ENCODE data around the gene ST7. TPM values are rescaled to one million over a fixed set of nuclear protein-coding genes. Genes with fewer than 3 reads are reported as not detected.
A peak's percentile ranks its signal among the peaks of the same experiment; 100 is the strongest.
"Not testable (repeated sequence)": the region's sequence is repeated elsewhere in the genome, so short reads cannot be mapped to it uniquely, and the experiment has no call there.

The ST7 gene
- polyA plus RNA-seq, 3 donors from 2014 or later, result 11.3 to 14.7 (median 14.2) TPM

DNA sequence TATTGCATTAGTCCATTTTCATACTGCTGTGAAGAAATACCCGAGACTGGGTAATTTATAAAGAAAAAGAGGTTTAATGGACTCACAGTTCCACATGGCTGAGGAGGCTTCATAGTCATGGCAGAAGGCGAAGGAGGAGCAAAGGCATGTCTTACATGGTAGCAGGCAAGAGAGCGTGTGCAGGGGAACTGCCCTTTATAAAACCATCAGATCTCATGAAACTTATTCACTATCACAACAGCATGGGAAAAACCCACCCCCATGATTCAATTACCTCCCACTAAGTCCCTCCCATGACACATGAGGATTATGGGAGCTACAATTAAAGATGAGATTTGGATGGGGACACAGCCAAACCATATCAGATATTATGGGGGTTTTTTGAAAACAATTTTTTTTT lies 21.7 kb downstream of the ST7 start:
- H3K4me1 Mint-ChIP-seq; DNase-seq; H3K9me3 Mint-ChIP-seq; H3K27ac Mint-ChIP-seq; H3K36me3 Mint-ChIP-seq; H3K4me3 Mint-ChIP-seq; H3K27me3 Mint-ChIP-seq (ENCODE audit: low read depth in 3 of 3): not testable (repeated sequence)

DNA sequence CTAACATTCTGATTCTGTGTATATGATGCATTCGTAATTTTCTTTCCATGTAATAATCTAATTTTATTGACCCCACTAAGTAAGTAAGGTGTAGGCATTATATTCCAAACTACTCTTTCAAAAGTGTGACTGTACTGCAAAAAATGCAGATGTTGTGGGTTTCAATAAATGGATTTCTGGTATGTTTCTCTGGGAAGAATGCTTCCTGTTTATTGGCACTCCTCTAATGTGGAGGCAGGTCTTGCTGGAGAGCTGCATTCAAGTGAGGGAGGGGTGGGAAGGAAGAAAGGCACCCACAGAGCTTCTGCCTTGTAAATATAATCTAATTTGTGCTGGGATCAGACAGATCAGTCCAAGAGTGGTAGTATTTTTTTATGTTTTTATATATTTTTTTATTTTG lies 23.9 kb downstream of the ST7 start:
- DNase-seq, result no peak
- no peak overlapping the region for H3K4me3 Mint-ChIP-seq
- H3K36me3 Mint-ChIP-seq, result no peaks in the 10 kb centered on the region
- H3K27ac Mint-ChIP-seq, result no peak overlapping the region
- no peaks in the 10 kb centered on the region for H3K4me1 Mint-ChIP-seq
- peaks cover 0 to 1% (median 0%) of the 10 kb centered on the region in 3 donors for H3K27me3 Mint-ChIP-seq (ENCODE audit: low read depth in 3 of 3)
- no peaks in the 10 kb centered on the region for H3K9me3 Mint-ChIP-seq

- peak overlapping the region in 1 of 6 donors; percentile 38 for H3K27ac Mint-ChIP-seq
- no peak for DNase-seq
- H3K4me3 Mint-ChIP-seq, result no peak overlapping the region
- peaks cover 0 to 1% (median 0%) of the 10 kb centered on the region in 3 donors for H3K27me3 Mint-ChIP-seq (ENCODE audit: low read depth in 3 of 3)
- no peaks in the 10 kb centered on the region for H3K36me3 Mint-ChIP-seq
- H3K4me1 Mint-ChIP-seq, result no peaks in the 10 kb centered on the region
- no peaks in the 10 kb centered on the region for H3K9me3 Mint-ChIP-seq
Observed at GRCh38 chr7:116978006-116978405, 24.7 kb downstream of the ST7 start.

DNA sequence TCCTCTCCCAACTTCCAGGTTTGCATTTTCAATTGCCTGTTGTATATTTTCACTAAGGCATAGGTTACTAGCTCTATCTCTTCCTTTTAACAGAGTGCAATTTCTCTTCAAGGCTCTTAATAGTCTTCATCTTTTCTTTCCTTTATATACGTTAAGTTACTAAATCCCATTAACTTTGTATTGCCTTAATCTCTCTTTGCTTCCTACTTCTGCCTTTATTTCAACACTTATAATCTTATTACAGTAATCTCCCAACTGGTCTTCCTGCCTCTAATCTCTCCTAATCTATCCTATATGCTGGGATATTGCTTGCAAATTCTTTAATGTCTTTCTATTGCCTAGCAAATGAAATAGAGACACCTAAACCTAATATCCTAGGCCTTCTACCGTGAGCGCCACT lies 26.1 kb downstream of the ST7 start:
- H3K36me3 Mint-ChIP-seq, result no peaks in the 10 kb centered on the region
- no peak for DNase-seq
- no peaks in the 10 kb centered on the region for H3K4me1 Mint-ChIP-seq
- no peaks in the 10 kb centered on the region for H3K9me3 Mint-ChIP-seq
- peaks cover 0 to 3% (median 0%) of the 10 kb centered on the region in 3 donors for H3K27me3 Mint-ChIP-seq (ENCODE audit: low read depth in 3 of 3)
- no peak overlapping the region for H3K4me3 Mint-ChIP-seq
- H3K27ac Mint-ChIP-seq, result no peak overlapping the region

- H3K27ac Mint-ChIP-seq, result peak overlapping the region in 1 of 6 donors; percentile 2
- no peaks in the 10 kb centered on the region for H3K9me3 Mint-ChIP-seq
- H3K4me3 Mint-ChIP-seq, result no peak overlapping the region
- no peaks in the 10 kb centered on the region for H3K36me3 Mint-ChIP-seq
- H3K27me3 Mint-ChIP-seq (ENCODE audit: low read depth in 3 of 3), result peaks cover 0 to 2% (median 0%) of the 10 kb centered on the region in 3 donors
- DNase-seq, result no peak
- no peaks in the 10 kb centered on the region for H3K4me1 Mint-ChIP-seq
Observed at GRCh38 chr7:116980354-116980753, 27.1 kb downstream of the ST7 start.

DNA sequence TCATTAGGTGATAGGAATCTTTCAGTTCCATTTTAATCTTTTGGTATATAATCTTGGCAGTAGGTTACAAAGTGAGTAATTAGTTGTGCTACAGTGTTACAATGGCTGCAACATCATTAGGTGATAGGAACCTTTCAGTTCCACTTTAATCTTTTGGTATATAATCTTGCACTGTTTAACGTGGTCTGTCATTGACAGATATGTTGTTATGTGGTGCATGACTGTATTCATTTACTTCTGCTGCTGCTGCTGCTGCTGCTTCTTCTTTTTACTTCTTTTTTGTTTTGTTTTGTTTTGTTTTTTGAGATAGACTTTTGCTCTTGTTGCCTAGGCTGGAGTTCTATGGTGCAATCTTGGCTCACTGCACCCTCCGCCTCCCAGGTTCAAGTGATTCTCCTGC lies 28.6 kb downstream of the ST7 start:
- Mint-ChIP-seq H3K9me3 (no peaks in the 10 kb centered on the region), H3K4me3 (no peak overlapping the region), H3K36me3 (no peaks in the 10 kb centered on the region), H3K27me3 (ENCODE audit: low read depth in 3 of 3) (peaks cover 0 to 2% (median 0%) of the 10 kb centered on the region in 3 donors), H3K4me1 (no peaks in the 10 kb centered on the region), H3K27ac (no peak overlapping the region)
- no peak for DNase-seq

DNA sequence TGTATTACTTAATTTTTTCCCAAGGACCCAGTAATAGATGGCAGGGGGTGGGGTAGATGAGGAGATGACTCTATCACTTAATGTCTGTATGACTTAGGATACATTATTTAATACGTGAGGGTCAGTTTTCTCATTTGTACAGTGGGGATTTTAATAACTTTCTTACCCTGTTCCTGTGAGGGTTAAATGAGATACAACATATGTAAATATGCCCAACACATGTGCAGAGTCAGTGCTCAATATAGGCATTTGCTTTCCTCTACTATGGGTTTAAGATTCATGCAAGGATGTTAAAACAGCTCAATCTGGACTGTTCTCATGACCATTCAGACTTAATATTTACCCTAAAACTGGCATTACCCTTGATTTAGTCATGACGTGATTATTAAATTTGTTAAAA lies 31.2 kb downstream of the ST7 start:
- no peak for DNase-seq
- no peak overlapping the region for H3K4me3 Mint-ChIP-seq
- no peak overlapping the region for H3K27ac Mint-ChIP-seq
- H3K9me3 Mint-ChIP-seq, result no peaks in the 10 kb centered on the region
- H3K4me1 Mint-ChIP-seq, result no peaks in the 10 kb centered on the region
- H3K27me3 Mint-ChIP-seq (ENCODE audit: low read depth in 3 of 3), result peaks cover 0 to 2% (median 0%) of the 10 kb centered on the region in 3 donors
- no peaks in the 10 kb centered on the region for H3K36me3 Mint-ChIP-seq

DNA sequence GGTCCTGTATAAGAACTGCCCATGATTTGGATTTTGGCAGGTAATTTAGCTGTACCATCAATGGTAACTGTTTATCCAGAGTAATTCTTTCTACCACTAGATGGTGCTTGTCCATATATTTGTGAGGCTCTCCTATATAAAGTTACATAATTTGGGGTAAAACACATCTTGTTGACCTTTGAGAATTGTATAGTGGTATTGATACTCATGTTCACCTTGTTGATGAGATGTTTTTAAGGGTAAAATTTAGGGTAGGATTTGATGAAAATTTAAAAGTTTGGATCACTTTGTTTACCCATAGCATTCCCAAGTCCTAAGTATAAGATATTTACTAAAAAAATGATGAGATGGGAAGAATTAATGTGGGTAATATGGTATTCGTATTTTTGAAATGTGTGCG lies 31.6 kb downstream of the ST7 start:
- no peak overlapping the region for H3K4me3 Mint-ChIP-seq
- H3K9me3 Mint-ChIP-seq, result no peaks in the 10 kb centered on the region
- H3K36me3 Mint-ChIP-seq, result no peaks in the 10 kb centered on the region
- peaks cover 0 to 2% (median 0%) of the 10 kb centered on the region in 3 donors for H3K27me3 Mint-ChIP-seq (ENCODE audit: low read depth in 3 of 3)
- H3K27ac Mint-ChIP-seq, result no peak overlapping the region
- DNase-seq, result peak; percentile 9 to 23 (median 9)
- H3K4me1 Mint-ChIP-seq, result no peaks in the 10 kb centered on the region

GRCh38 chr7:116985575-116985974 lies 32.3 kb downstream of the ST7 start:
- Mint-ChIP-seq H3K36me3 (no peaks in the 10 kb centered on the region), H3K9me3 (no peaks in the 10 kb centered on the region), H3K4me1 (no peaks in the 10 kb centered on the region), H3K27ac (no peak overlapping the region), H3K4me3 (no peak overlapping the region), H3K27me3 (ENCODE audit: low read depth in 3 of 3) (peaks cover 0 to 2% (median 0%) of the 10 kb centered on the region in 3 donors)
- no peak for DNase-seq

GRCh38 chr7:116986611-116987565 lies 33.6 kb downstream of the ST7 start:
- no peaks in the 10 kb centered on the region for H3K9me3 Mint-ChIP-seq

GRCh38 chr7:116988363-116988989 lies 35.2 kb downstream of the ST7 start:
- Mint-ChIP-seq H3K27ac (no peak overlapping the region), H3K9me3 (no peaks in the 10 kb centered on the region), H3K36me3 (no peaks in the 10 kb centered on the region), H3K4me1 (no peaks in the 10 kb centered on the region), H3K27me3 (ENCODE audit: low read depth in 3 of 3) (peaks cover 0 to 2% (median 0%) of the 10 kb centered on the region in 3 donors), H3K4me3 (no peak overlapping the region)
- no peak for DNase-seq

More at GRCh38 chr7:116986611-116987565, 33.6 kb downstream of the ST7 start:
- H3K27me3 Mint-ChIP-seq (ENCODE audit: low read depth in 3 of 3), result peaks cover 0 to 2% (median 0%) of the 10 kb centered on the region in 3 donors
- no peak for DNase-seq
- no peak overlapping the region for H3K27ac Mint-ChIP-seq
- H3K36me3 Mint-ChIP-seq, result no peaks in the 10 kb centered on the region
- H3K4me1 Mint-ChIP-seq, result no peaks in the 10 kb centered on the region
- H3K4me3 Mint-ChIP-seq, result no peak overlapping the region

DNA sequence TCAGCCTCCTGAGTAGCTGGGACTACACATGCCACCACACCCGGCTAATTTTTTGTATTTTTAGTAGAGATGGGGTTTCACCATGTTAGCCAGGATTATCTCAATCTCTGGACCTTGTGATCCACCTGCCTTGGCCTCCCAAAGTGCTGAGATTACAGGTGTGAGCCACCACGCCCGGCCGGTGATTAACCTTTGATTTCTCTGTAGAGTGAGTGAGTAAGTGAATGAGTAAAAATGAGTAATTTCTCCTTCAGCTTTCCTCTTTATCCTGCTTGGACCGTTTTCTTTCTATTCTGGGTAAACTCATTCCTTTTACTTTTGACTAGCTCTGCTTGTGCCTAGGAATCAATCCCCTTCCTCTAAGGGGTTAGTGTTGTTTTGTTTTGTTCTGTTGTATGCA lies 36.8 kb downstream of the ST7 start:
- H3K4me3 Mint-ChIP-seq, result no peak overlapping the region
- H3K9me3 Mint-ChIP-seq, result no peaks in the 10 kb centered on the region
- no peak overlapping the region for H3K27ac Mint-ChIP-seq
- no peaks in the 10 kb centered on the region for H3K4me1 Mint-ChIP-seq
- H3K27me3 Mint-ChIP-seq (ENCODE audit: low read depth in 3 of 3), result peaks cover 0 to 2% (median 0%) of the 10 kb centered on the region in 3 donors
- no peaks in the 10 kb centered on the region for H3K36me3 Mint-ChIP-seq
- no peak for DNase-seq

DNA sequence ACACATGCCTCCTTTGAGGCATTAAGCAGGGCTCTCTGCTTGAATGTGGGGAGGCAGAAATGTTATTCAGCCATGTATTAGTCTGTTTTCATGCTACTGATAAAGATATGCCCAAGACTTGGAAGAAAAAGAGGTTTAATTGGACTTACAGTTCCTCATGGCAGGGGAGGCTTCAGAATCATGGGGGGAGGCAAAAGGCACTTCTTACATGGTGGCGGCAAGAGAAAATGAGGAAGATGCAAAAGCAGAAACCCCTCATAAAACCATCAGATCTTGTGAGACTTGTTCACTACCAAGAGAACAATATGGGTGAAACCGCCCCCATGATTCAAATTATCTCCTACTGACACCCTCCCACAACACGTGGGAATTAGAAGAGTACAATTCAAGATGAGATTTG lies 37.9 kb downstream of the ST7 start:
- no peak for DNase-seq
- no peaks in the 10 kb centered on the region for H3K36me3 Mint-ChIP-seq
- H3K4me1 Mint-ChIP-seq, result no peaks in the 10 kb centered on the region
- H3K4me3 Mint-ChIP-seq, result no peak overlapping the region
- H3K9me3 Mint-ChIP-seq, result no peaks in the 10 kb centered on the region
- no peak overlapping the region for H3K27ac Mint-ChIP-seq
- H3K27me3 Mint-ChIP-seq (ENCODE audit: low read depth in 3 of 3), result peaks cover 0 to 2% (median 0%) of the 10 kb centered on the region in 3 donors

- no peak for DNase-seq
- Mint-ChIP-seq H3K27ac (no peak overlapping the region), H3K27me3 (ENCODE audit: low read depth in 3 of 3) (peaks cover 0 to 2% (median 0%) of the 10 kb centered on the region in 3 donors), H3K4me3 (no peak overlapping the region), H3K4me1 (no peaks in the 10 kb centered on the region), H3K9me3 (no peaks in the 10 kb centered on the region), H3K36me3 (no peaks in the 10 kb centered on the region)
Observed at GRCh38 chr7:116994611-116995010, 41.3 kb downstream of the ST7 start.

Data from immature natural killer cell (primary cell).